Endothelial cell of umbilical vein (primary cell): ENCODE data around the gene CTBS. TPM values are rescaled to one million over a fixed set of nuclear protein-coding genes. Genes with fewer than 3 reads are reported as not detected.

Source experiments
- BruUV-seq: library from RNA; stranded (reverse); fragments of 400-500 nt; replicated peaks from 2 replicates; lab custom pipeline; 2021; lab: Mats Ljungman, UMichigan
- CTCF ChIA-PET: fragments of 300-600, 350-600 bp; sonication (Branson Sonifier 250); formaldehyde crosslinking; loops from one replicate; lab custom pipeline; 2021; ENCODE audit warnings: antibody characterized with exemption, inconsistent platforms; lab: Charles Lee
- POLR2A ChIA-PET: fragments of 300-600, 350-600 bp; sonication (Branson Sonifier 250); formaldehyde crosslinking; loops from one replicate; lab custom pipeline; 2021; ENCODE audit warnings: antibody characterized with exemption, inconsistent platforms; lab: Charles Lee
- DNase-seq: peaks from one replicate; pipeline ENCODE4 v3.0.0-alpha.2; 2011; ENCODE audit warnings: low read depth, low spot score
- FAIRE-seq: peaks from 2 replicates; lab custom pipeline; 2011; peaks lifted over from hg19 to GRCh38; lab: Jason Lieb, UNC
- H2AFZ ChIP-seq: 2 replicates; pipeline ENCODE4 v1.6.0; 2012; ENCODE audit warnings: low read depth, low read length, control low read depth, inconsistent platforms
- H3K27ac ChIP-seq: 2 replicates; pipeline ENCODE4 v1.5.1; 2011; ENCODE audit warnings: low read depth, mild to moderate bottlenecking, control low read depth, low read length, moderate library complexity; ENCODE audit not compliant: insufficient read depth
- H3K27me3 ChIP-seq, 2 experiments: 2 replicates each; pipeline versions ENCODE4 v1.6.0 to v1.6.1; 2011; ENCODE audit warnings: low read length in 2 of 2, mixed read lengths in 1 of 2; ENCODE audit not compliant: control insufficient read depth in 2 of 2, insufficient read depth in 2 of 2
- H3K36me3 ChIP-seq, 2 experiments: 2 replicates in 1 of 2; 3 replicates in 1 of 2; pipeline ENCODE4 v1.5.1; 2011; ENCODE audit warnings: low read length in 2 of 2, mild to moderate bottlenecking in 1 of 2, moderate library complexity in 1 of 2; ENCODE audit not compliant: control insufficient read depth in 2 of 2, insufficient read depth in 2 of 2; ENCODE audit errors: extremely low read depth in 1 of 2
- H3K4me1 ChIP-seq: 3 replicates; pipeline ENCODE4 v1.5.1; 2011; ENCODE audit warnings: mild to moderate bottlenecking, low read length; ENCODE audit not compliant: control insufficient read depth, insufficient read depth; ENCODE audit errors: extremely low read depth
- H3K4me2 ChIP-seq: 2 replicates; pipeline ENCODE4 v1.6.1; 2011; ENCODE audit warnings: low read length, control low read depth, mixed read lengths; ENCODE audit not compliant: insufficient read depth
- H3K4me3 ChIP-seq, 3 experiments: fragments of 200-600 bp in 1 of 3; sonication (generic), shearing (Covaris generic) in 1 of 3; replicated peaks in 1 of 3; 2 replicates each; pipeline ENCODE4 v1.5.1; 2011 to 2016; ENCODE audit warnings: control low read depth in 3 of 3, low read length in 3 of 3, mild to moderate bottlenecking in 2 of 3, inconsistent platforms in 1 of 3, low read depth in 1 of 3, moderate library complexity in 1 of 3; ENCODE audit not compliant: insufficient read depth in 1 of 3
- H3K79me2 ChIP-seq: 2 replicates; pipeline ENCODE4 v1.6.0; 2012; ENCODE audit warnings: low read length, inconsistent platforms; ENCODE audit not compliant: control insufficient read depth, insufficient read depth
- H3K9ac ChIP-seq: replicated peaks from 2 replicates; pipeline ENCODE3; 2011; ENCODE audit warnings: low read length, control low read depth; ENCODE audit not compliant: insufficient read depth; ENCODE audit errors: extremely low read depth
- H3K9me1 ChIP-seq: replicated peaks from 3 replicates; pipeline ENCODE4 v1.6.0; 2011; ENCODE audit warnings: mild to moderate bottlenecking, low read length; ENCODE audit not compliant: control insufficient read depth, insufficient read depth; ENCODE audit errors: extremely low read depth
- H3K9me3 ChIP-seq: replicated peaks from 2 replicates; pipeline ENCODE4 v1.5.1; 2012; ENCODE audit warnings: low read length, inconsistent platforms; ENCODE audit not compliant: control insufficient read depth, insufficient read depth
- H4K20me1 ChIP-seq: replicated peaks from 2 replicates; pipeline ENCODE3; 2011; ENCODE audit warnings: mild to moderate bottlenecking, low read length; ENCODE audit not compliant: control insufficient read depth, insufficient read depth; ENCODE audit errors: extremely low read depth
- CTCF ChIP-seq, 2 donors: IDR thresholded peaks; 1 replicate in 1 of 2; 2 replicates in 1 of 2; pipeline ENCODE4 v1.5.1; 2011; ENCODE audit warnings: low read length in 2 of 2, mild to moderate bottlenecking in 2 of 2, moderate library complexity in 2 of 2, control low read depth in 1 of 2, inconsistent platforms in 1 of 2, low read depth in 1 of 2; ENCODE audit not compliant: insufficient read depth in 1 of 2; ENCODE audit errors: extremely low read depth in 1 of 2
- EZH2 ChIP-seq: IDR thresholded peaks from 2 replicates; pipeline ENCODE4 v1.6.1; 2012; ENCODE audit warnings: borderline replicate concordance, low read depth, mild to moderate bottlenecking, moderate library complexity, low read length, inconsistent platforms; ENCODE audit not compliant: severe bottlenecking
- FOS ChIP-seq: IDR thresholded peaks from 2 replicates; pipeline ENCODE4 v1.6.1; 2011; ENCODE audit warnings: mild to moderate bottlenecking, low read length, moderate library complexity, borderline replicate concordance; ENCODE audit not compliant: insufficient read depth
- GATA2 ChIP-seq: IDR thresholded peaks from 2 replicates; pipeline ENCODE4 v1.7.0; 2011; ENCODE audit warnings: low read depth, mild to moderate bottlenecking, moderate library complexity, mixed read lengths, low read length; ENCODE audit not compliant: insufficient read length, insufficient read depth
- MAX ChIP-seq: IDR thresholded peaks from 2 replicates; pipeline ENCODE4 v1.6.1; 2011; ENCODE audit not compliant: insufficient read depth, insufficient read length
- MYC ChIP-seq: IDR thresholded peaks from one replicate; pipeline ENCODE4 v1.6.1; 2011; ENCODE audit warnings: mild to moderate bottlenecking, low read depth, low read length
- POLR2A ChIP-seq: IDR thresholded peaks from 2 replicates; pipeline ENCODE4 v1.6.1; 2012; ENCODE audit warnings: low read depth, mild to moderate bottlenecking, control low read depth, low read length
- dilution Hi-C: fragments of 300-500 bp; cut with MboI; formaldehyde crosslinking; loops from one replicate; pipeline ENCODE4 v1.15.0; 2019; ENCODE audit warnings: low sequenced_read_pairs; ENCODE audit not compliant: extremely low pct_ligation_motif_present
- intact Hi-C: fragments of 100-400 bp; cut with micrococcal nuclease; formaldehyde crosslinking; loops from one replicate; pipeline ENCODE4 v1.10.0; 2022
- polyA plus RNA-seq, 4 experiments: library from polyadenylated mRNA; depleted of rRNA in 3 of 4; stranded (reverse) in 3 of 4; unstranded in 1 of 4; fragments of >200 nt; gene quantifications; 2 replicates each; pipeline versions ENCODE4 v1.2.1 to v1.2.3, GENCODE V29; 2011 to 2012; ENCODE audit warnings: missing spikeins in 1 of 4
- total RNA-seq: library from RNA; stranded (reverse); gene quantifications from 2 replicates; pipeline ENCODE4 v1.2.3, GENCODE V29; 2021

The CTBS gene
- total and polyA plus RNA-seq, 2 donors (not counting 3 experiments of a cell fraction or from before 2014, with no cell fraction given), result 11.4 to 14.3 TPM

- DNase-seq (no peak), FAIRE-seq (no peak)
- Histone ChIP-seq H3K36me3 (no peaks in the 10 kb centered on the region), H3K4me3 (no peak overlapping the region), H3K4me2 (no peak overlapping the region), H3K9me1 (no peaks in the 10 kb centered on the region), H3K27ac (no peak overlapping the region), H3K27me3 (no peaks in the 10 kb centered on the region), H3K79me2 (no peaks in the 10 kb centered on the region), H2AFZ (no peak overlapping the region), H4K20me1 (no peaks in the 10 kb centered on the region), H3K9ac (no peak overlapping the region), H3K4me1 (peaks cover 17% of the 10 kb centered on the region), H3K9me3 (peaks cover 2% of the 10 kb centered on the region)
- ChIA-PET POLR2A (interaction anchor here (1.1 kb wide), 1 partner anchor 34 kb away, joined by 4 read pairs; no protein-coding TSS in a partner anchor), CTCF (interaction anchor here (0.8 to 7.2 kb wide), 7 partner anchors 12 to 466 kb away, joined by 3 to 124 read pairs (median 4); no protein-coding TSS in a partner anchor)
- intact Hi-C loops (no loop called here), dilution Hi-C loops (loop anchor here (25.0 kb wide), 1 partner anchor 170 kb away; no protein-coding TSS in a partner anchor)
- TF ChIP-seq CTCF (IDR thresholded peaks at IDR 0.05; ENCODE audit: extremely low read depth in 1 of 2, insufficient read depth in 1 of 2, low read depth in 1 of 2, low read length in 2 of 2) (no peak), MAX (no peak), GATA2 (no peak), FOS (no peak), MYC (no peak), POLR2A (no peak), EZH2 (no peak)
- BruUV-seq, result no TSS peak
Observed at GRCh38 chr1:84606977-84607376, 32.7 kb upstream of the CTBS start.
